NT2/D1 (cell line): ENCODE data around the gene MARK3.

Experiments
- SUZ12 ChIP-seq: IDR thresholded peaks from 2 replicates; pipeline ENCODE4 v1.6.1; 2011; ENCODE audit not compliant: insufficient read length, insufficient read depth; ENCODE audit errors: extremely low read depth
- YY1 ChIP-seq: IDR thresholded peaks from 2 replicates; pipeline ENCODE4 v1.6.1; 2011; ENCODE audit not compliant: insufficient read length, insufficient read depth
- ZNF274 ChIP-seq: IDR thresholded peaks from 2 replicates; pipeline ENCODE4 v1.6.1; 2011; ENCODE audit warnings: mild to moderate bottlenecking, low read depth, low read length

DNA sequence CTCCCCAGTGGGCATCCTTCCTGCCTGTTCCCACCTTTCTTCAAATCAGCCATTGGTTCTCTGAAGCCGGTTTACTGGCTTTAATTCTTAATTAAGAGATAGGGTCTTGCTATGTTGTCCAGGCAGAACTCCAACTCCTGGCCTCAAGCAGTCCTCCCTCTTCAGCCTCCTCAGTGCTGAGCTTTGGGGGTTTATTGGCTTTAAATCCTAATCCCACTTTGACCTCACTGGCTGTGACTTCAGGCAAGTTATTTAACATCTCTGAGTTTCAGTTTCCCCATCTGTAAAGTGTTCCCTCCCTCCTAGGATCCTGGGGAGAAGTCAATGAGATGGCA lies 141.7 kb downstream of the MARK3 start:
- TF ChIP-seq ZNF274 = no peak
- TF ChIP-seq SUZ12 = no peak
- TF ChIP-seq YY1 = no peak
